Measurements from ENCODE around the gene STAT4.

The STAT4 gene

GRCh38 chr2:191174442-191174841 lies 23.6 kb upstream of the STAT4 start:
- DNase-seq, result no peak

- no peak for DNase-seq
Measured at GRCh38 chr2:191173206-191173605, 22.4 kb upstream of the STAT4 start.

- peak in 1 of 2 donors; percentile 15 for DNase-seq
Measured at GRCh38 chr2:191171708-191172355, 21.0 kb upstream of the STAT4 start.

- DNase-seq, result no peak
Measured at GRCh38 chr2:191171286-191171685, 20.5 kb upstream of the STAT4 start.

- DNase-seq, result no peak
Measured at GRCh38 chr2:191170773-191171172, 20.0 kb upstream of the STAT4 start.

- no peak for DNase-seq
Measured at GRCh38 chr2:191170301-191170636, 19.5 kb upstream of the STAT4 start.

GRCh38 chr2:191169456-191170300 lies 18.9 kb upstream of the STAT4 start:
- no peak for DNase-seq

GRCh38 chr2:191167766-191168165 lies 17.0 kb upstream of the STAT4 start:
- peak in 1 of 2 donors; percentile 19 for DNase-seq

- DNase-seq, result no peak
Measured at GRCh38 chr2:191166756-191167445, 16.1 kb upstream of the STAT4 start.

- peak in 1 of 2 donors; percentile 33 for DNase-seq
Measured at GRCh38 chr2:191166111-191166755, 15.4 kb upstream of the STAT4 start.

- DNase-seq, result peak; percentile 31 to 75
Measured at GRCh38 chr2:191165176-191165643, 14.4 kb upstream of the STAT4 start.

- no peak for DNase-seq
Measured at GRCh38 chr2:191158747-191159146, 8.0 kb upstream of the STAT4 start.

GRCh38 chr2:191158193-191158592 lies 7.4 kb upstream of the STAT4 start:
- peak; percentile 78 to 82 for DNase-seq

GRCh38 chr2:191155608-191156071 lies 4.8 kb upstream of the STAT4 start:
- peak; percentile 39 to 56 for DNase-seq

GRCh38 chr2:191153716-191154115 lies 2.9 kb upstream of the STAT4 start:
- no peak for DNase-seq

- DNase-seq, result peak; percentile 15 to 31
Measured at GRCh38 chr2:191152482-191153240, 1.9 kb upstream of the STAT4 start.

GRCh38 chr2:191151331-191151730 lies 537 bp upstream of the STAT4 start:
- DNase-seq, result peak; percentile 30 to 32

GRCh38 chr2:191150230-191150599 lies 579 bp downstream of the STAT4 start:
- DNase-seq, result peak; percentile 29 to 47

- DNase-seq, result no peak
Measured at GRCh38 chr2:191149391-191149790, 1.4 kb downstream of the STAT4 start.

- peak; percentile 83 for DNase-seq
Measured at GRCh38 chr2:191148791-191149190, 2.0 kb downstream of the STAT4 start.

- DNase-seq, result no peak
Measured at GRCh38 chr2:191148281-191148680, 2.5 kb downstream of the STAT4 start.

GRCh38 chr2:191145769-191146471 lies 4.9 kb downstream of the STAT4 start:
- no peak for DNase-seq

Measured in inflammatory macrophage treated with lipopolysaccharide for 1 hour (primary cell).